ENCODE measurements around the gene NPAS3. TPM values are rescaled to one million over a fixed set of nuclear protein-coding genes. Genes with fewer than 3 reads are reported as not detected.

NPAS3 gene
- total and polyA plus RNA-seq, 4 experiments from 2014 or later, result not detected

DNA sequence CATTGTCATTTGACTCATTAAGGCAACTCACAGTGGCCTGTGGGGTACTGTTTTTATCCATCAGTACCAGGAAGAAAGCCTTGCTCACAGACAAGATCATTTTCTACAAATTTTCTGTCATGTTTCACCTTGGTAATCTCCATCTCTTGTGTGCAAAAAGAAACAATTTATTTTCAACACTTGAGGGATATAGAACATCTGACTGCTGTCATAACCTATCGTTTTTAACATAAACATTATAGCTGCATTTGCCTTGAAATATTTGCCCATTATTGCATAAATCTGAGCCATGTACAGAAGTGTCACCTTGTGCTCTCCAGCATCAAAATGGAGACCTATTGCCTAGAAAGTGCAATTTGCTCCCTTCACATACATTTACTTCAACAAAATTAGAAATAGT is 300.8 kb downstream of the NPAS3 start:
- Mint-ChIP-seq H3K27me3 (no peaks in the 10 kb centered on the region), H3K4me3 (no peak overlapping the region), H3K4me1 (no peaks in the 10 kb centered on the region), H3K27ac (no peak overlapping the region), H3K36me3 (no peaks in the 10 kb centered on the region), H3K9me3 (peaks cover 0 to 4% (median 0%) of the 10 kb centered on the region in 8 donors)
- Histone ChIP-seq H3K4me1 (ENCODE audit: insufficient read depth, low read length) (no peaks in the 10 kb centered on the region), H3K36me3 (ENCODE audit: insufficient read depth, low read length) (no peaks in the 10 kb centered on the region), H3K9me3 (ENCODE audit: control insufficient read depth in 1 of 2, low read length in 2 of 2) (no peaks in the 10 kb centered on the region), H3K27ac (ENCODE audit: low read depth, low read length) (no peak overlapping the region), H3K4me3 (ENCODE audit: low read length in 2 of 2) (no peak overlapping the region), H3K27me3 (ENCODE audit: insufficient read depth, low read length) (no peaks in the 10 kb centered on the region)
- no peak for DNase-seq
- POLR2A ChIA-PET (ENCODE audit: partially characterized antibody), result no interaction called here
- CTCF ChIA-PET (ENCODE audit: partially characterized antibody), result no interaction called here
- intact Hi-C loops (cut with micrococcal nuclease), result no loop called here

DNA sequence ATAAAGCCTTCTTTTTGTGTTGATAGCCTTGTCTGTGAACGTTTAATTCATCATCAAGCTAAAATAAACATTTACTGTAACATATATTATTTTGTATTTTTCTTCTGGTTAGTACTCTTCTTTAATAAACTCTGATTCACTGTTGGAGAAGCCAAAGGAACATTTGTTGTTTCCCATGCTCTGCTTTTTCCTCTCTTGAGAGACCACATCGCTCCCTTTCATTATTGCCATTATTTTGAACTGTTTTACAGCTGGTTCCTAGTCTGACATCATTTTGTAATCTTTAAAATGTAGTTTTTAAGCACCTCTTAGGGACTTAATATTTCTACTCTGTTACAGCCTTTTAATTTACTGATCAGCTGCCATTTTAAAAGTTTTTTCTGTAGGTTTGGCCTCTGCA is 301.8 kb downstream of the NPAS3 start:
- no peak overlapping the region for H3K4me3 ChIP-seq (ENCODE audit: low read length in 2 of 2)
- H3K4me1 ChIP-seq (ENCODE audit: insufficient read depth, low read length), result no peaks in the 10 kb centered on the region
- Mint-ChIP-seq H3K27me3 (no peaks in the 10 kb centered on the region), H3K27ac (peak overlapping the region in 1 of 7 donors; percentile 12), H3K4me3 (no peak overlapping the region), H3K36me3 (no peaks in the 10 kb centered on the region), H3K4me1 (no peaks in the 10 kb centered on the region), H3K9me3 (peaks cover 0 to 2% (median 0%) of the 10 kb centered on the region in 8 donors)
- ChIA-PET CTCF (ENCODE audit: partially characterized antibody) (no interaction called here), POLR2A (ENCODE audit: partially characterized antibody) (no interaction called here)
- intact Hi-C loops (cut with micrococcal nuclease), result no loop called here
- H3K27ac ChIP-seq (ENCODE audit: low read depth, low read length), result no peak overlapping the region
- H3K9me3 ChIP-seq (ENCODE audit: control insufficient read depth in 1 of 2, low read length in 2 of 2), result no peaks in the 10 kb centered on the region
- H3K36me3 ChIP-seq (ENCODE audit: insufficient read depth, low read length), result no peaks in the 10 kb centered on the region
- H3K27me3 ChIP-seq (ENCODE audit: insufficient read depth, low read length), result no peaks in the 10 kb centered on the region
- DNase-seq, result no peak

DNA sequence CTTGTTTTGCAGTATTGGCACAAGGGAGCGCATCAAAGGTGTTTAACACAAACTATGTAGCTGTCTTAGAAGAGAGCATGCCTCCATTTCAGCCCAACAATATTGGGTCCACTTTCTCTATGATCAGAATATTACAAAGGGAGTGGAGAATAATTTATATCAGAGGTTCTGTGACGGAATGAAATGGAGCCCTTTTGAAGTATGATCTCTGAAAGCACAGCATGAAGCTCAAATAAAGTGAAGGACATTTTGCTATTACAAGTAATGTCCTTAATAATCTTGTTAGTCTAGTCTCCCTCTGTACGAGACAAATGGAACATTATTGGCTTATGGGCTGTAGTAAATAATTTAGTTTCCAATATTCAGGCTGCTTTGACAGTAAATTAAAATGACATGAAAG is 302.7 kb downstream of the NPAS3 start:
- peaks cover 0 to 2% (median 0%) of the 10 kb centered on the region in 8 donors for H3K9me3 Mint-ChIP-seq
- Histone ChIP-seq H3K27me3 (ENCODE audit: insufficient read depth, low read length) (no peaks in the 10 kb centered on the region), H3K27ac (ENCODE audit: low read depth, low read length) (no peak overlapping the region), H3K36me3 (ENCODE audit: insufficient read depth, low read length) (no peaks in the 10 kb centered on the region), H3K4me3 (ENCODE audit: low read length in 2 of 2) (no peak overlapping the region), H3K4me1 (ENCODE audit: insufficient read depth, low read length) (no peaks in the 10 kb centered on the region), H3K9me3 (ENCODE audit: control insufficient read depth in 1 of 2, low read length in 2 of 2) (no peaks in the 10 kb centered on the region)
- POLR2A ChIA-PET (ENCODE audit: partially characterized antibody), result no interaction called here
- H3K4me1 Mint-ChIP-seq, result no peaks in the 10 kb centered on the region
- H3K36me3 Mint-ChIP-seq, result no peaks in the 10 kb centered on the region
- H3K27ac Mint-ChIP-seq, result no peak overlapping the region
- CTCF ChIA-PET (ENCODE audit: partially characterized antibody), result interaction anchor here (1.0 kb wide), 1 partner anchor 19 kb away, joined by 4 read pairs; no protein-coding TSS in a partner anchor
- intact Hi-C loops (cut with micrococcal nuclease), result no loop called here
- no peak for DNase-seq
- H3K27me3 Mint-ChIP-seq, result no peaks in the 10 kb centered on the region
- no peak overlapping the region for H3K4me3 Mint-ChIP-seq

DNA sequence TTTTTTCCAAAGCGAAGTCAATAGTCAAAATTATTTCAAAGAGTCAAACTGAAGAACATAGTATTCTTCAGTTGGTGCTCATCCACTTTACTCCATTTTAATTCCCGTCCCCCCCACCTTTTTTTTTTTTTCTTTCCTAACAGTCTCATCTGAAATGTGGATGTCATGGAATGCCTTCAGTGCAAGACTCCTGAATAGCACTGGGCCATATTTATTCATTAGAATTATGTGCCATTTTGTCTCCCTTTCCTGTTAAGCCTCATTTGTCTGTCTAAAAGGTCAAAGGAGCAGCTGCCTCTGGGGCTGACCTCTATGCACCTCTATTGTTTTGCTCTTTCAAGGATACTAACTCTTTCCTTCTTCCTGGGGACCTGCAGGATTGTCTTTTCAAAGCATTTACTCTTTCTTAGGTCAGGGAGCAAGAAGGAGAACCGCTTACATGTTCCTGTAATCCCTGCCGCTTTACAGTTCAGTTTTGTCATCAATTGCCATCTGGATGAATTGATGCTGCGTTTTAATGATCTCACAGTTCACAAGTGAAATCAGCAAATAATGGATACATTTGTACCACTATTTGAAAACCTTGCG is 310.6 kb downstream of the NPAS3 start:
- no peak for DNase-seq
- no peaks in the 10 kb centered on the region for H3K27me3 ChIP-seq (ENCODE audit: insufficient read depth, low read length)
- H3K9me3 ChIP-seq (ENCODE audit: control insufficient read depth in 1 of 2, low read length in 2 of 2), result no peaks in the 10 kb centered on the region
- CTCF ChIA-PET (ENCODE audit: partially characterized antibody), result interaction anchor here (0.7 kb wide), 1 partner anchor 14 kb away, joined by 3 read pairs; no protein-coding TSS in a partner anchor
- H3K27ac Mint-ChIP-seq, result no peak overlapping the region
- no peak overlapping the region for H3K4me3 Mint-ChIP-seq
- no peaks in the 10 kb centered on the region for H3K27me3 Mint-ChIP-seq
- H3K4me1 Mint-ChIP-seq, result no peaks in the 10 kb centered on the region
- POLR2A ChIA-PET (ENCODE audit: partially characterized antibody), result no interaction called here
- peaks cover 0 to 6% (median 0%) of the 10 kb centered on the region in 8 donors for H3K9me3 Mint-ChIP-seq
- H3K4me3 ChIP-seq (ENCODE audit: low read length in 2 of 2), result no peak overlapping the region
- H3K4me1 ChIP-seq (ENCODE audit: insufficient read depth, low read length), result no peaks in the 10 kb centered on the region
- no peak overlapping the region for H3K27ac ChIP-seq (ENCODE audit: low read depth, low read length)
- H3K36me3 ChIP-seq (ENCODE audit: insufficient read depth, low read length), result no peaks in the 10 kb centered on the region
- intact Hi-C loops (cut with micrococcal nuclease), result no loop called here
- H3K36me3 Mint-ChIP-seq, result no peaks in the 10 kb centered on the region

DNA sequence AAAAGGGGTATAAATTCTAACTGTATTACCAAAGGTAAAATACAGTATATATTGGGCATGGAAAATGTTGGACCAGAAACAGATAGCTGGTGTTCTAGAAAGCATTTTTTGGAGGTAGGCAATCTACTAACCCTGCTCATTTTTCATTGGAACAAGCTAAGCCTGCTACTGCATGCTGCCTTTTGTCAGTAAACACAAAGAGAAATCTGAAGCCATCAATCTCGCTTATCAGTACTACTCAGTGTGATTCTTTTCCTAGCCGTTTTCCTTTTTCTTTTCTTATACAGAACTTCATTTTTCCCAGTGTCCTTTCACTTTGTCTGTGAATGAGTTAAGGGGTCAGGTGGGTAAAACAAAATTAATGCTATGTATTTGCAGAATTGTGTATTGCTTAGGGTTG is 312.3 kb downstream of the NPAS3 start:
- Histone ChIP-seq H3K4me3 (ENCODE audit: low read length in 2 of 2) (no peak overlapping the region), H3K27ac (ENCODE audit: low read depth, low read length) (no peak overlapping the region), H3K27me3 (ENCODE audit: insufficient read depth, low read length) (no peaks in the 10 kb centered on the region), H3K9me3 (ENCODE audit: control insufficient read depth in 1 of 2, low read length in 2 of 2) (no peaks in the 10 kb centered on the region), H3K36me3 (ENCODE audit: insufficient read depth, low read length) (no peaks in the 10 kb centered on the region), H3K4me1 (ENCODE audit: insufficient read depth, low read length) (no peaks in the 10 kb centered on the region)
- ChIA-PET CTCF (ENCODE audit: partially characterized antibody) (no interaction called here), POLR2A (ENCODE audit: partially characterized antibody) (no interaction called here)
- H3K27me3 Mint-ChIP-seq, result no peaks in the 10 kb centered on the region
- intact Hi-C loops (cut with micrococcal nuclease), result no loop called here
- peaks cover 0 to 8% (median 0%) of the 10 kb centered on the region in 8 donors for H3K9me3 Mint-ChIP-seq
- DNase-seq, result no peak
- H3K36me3 Mint-ChIP-seq, result no peaks in the 10 kb centered on the region
- no peak overlapping the region for H3K27ac Mint-ChIP-seq
- no peak overlapping the region for H3K4me3 Mint-ChIP-seq
- no peaks in the 10 kb centered on the region for H3K4me1 Mint-ChIP-seq

DNA sequence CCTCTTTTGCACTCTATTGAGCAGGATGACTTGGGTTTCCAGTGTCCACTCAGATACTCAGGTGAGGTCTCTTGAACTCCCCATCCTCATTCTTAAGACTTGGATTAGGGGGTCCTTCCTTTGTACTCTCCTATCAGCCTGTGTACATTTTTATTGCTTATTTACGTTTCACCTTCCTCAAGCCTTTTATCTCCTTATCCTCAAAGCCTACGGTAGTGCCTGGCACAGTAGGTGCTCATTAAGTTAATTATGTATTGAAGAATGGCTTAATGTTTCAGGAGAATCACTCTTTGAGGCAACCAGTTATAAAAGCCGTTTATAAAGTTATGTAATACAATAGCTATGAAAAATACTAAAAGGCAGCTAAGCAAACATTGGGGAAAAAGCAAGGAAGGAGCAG is 315.7 kb downstream of the NPAS3 start:
- no peak for DNase-seq
- Mint-ChIP-seq H3K27ac (no peak overlapping the region), H3K27me3 (no peaks in the 10 kb centered on the region), H3K36me3 (no peaks in the 10 kb centered on the region), H3K4me3 (no peak overlapping the region), H3K9me3 (peaks cover 0 to 17% (median 0%) of the 10 kb centered on the region in 8 donors), H3K4me1 (no peaks in the 10 kb centered on the region)
- no peak overlapping the region for H3K27ac ChIP-seq (ENCODE audit: low read depth, low read length)
- no peak overlapping the region for H3K4me3 ChIP-seq (ENCODE audit: low read length in 2 of 2)
- no peaks in the 10 kb centered on the region for H3K4me1 ChIP-seq (ENCODE audit: insufficient read depth, low read length)
- no peaks in the 10 kb centered on the region for H3K27me3 ChIP-seq (ENCODE audit: insufficient read depth, low read length)
- POLR2A ChIA-PET (ENCODE audit: partially characterized antibody), result no interaction called here
- no peaks in the 10 kb centered on the region for H3K9me3 ChIP-seq (ENCODE audit: control insufficient read depth in 1 of 2, low read length in 2 of 2)
- no peaks in the 10 kb centered on the region for H3K36me3 ChIP-seq (ENCODE audit: insufficient read depth, low read length)
- CTCF ChIA-PET (ENCODE audit: partially characterized antibody), result no interaction called here
- intact Hi-C loops (cut with micrococcal nuclease), result no loop called here

DNA sequence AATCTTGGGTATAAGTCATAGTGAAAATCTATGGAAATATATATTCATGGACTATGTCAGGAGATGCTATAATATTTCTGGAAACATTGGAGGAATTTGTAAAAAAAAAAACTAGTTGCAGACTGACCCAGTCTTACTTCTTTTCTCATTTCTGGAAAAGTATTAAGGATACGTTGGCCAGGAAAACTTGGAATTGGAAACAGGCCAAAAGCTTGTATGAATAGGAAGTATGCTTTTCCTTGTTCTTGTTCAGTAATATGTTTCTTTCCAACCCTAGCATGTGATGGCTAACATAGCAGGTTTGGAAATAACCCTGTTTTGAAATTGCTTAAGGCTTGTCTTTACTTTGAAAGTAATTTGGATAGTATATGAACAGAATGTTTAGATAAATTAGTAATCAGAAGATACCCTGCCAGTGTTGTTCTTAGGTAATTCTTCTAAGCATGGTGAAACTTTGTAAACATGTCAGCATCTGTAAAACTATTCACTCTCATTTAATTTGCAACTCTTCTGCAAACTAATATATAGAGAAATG is 316.2 kb downstream of the NPAS3 start:
- intact Hi-C loops (cut with micrococcal nuclease), result no loop called here

More for the DNA sequence above, 316.2 kb downstream of the NPAS3 start:
- Histone ChIP-seq H3K27me3 (ENCODE audit: insufficient read depth, low read length) (no peaks in the 10 kb centered on the region), H3K36me3 (ENCODE audit: insufficient read depth, low read length) (no peaks in the 10 kb centered on the region), H3K4me1 (ENCODE audit: insufficient read depth, low read length) (no peaks in the 10 kb centered on the region), H3K4me3 (ENCODE audit: low read length in 2 of 2) (no peak overlapping the region), H3K27ac (ENCODE audit: low read depth, low read length) (no peak overlapping the region), H3K9me3 (ENCODE audit: control insufficient read depth in 1 of 2, low read length in 2 of 2) (no peaks in the 10 kb centered on the region)
- CTCF ChIA-PET (ENCODE audit: partially characterized antibody), result no interaction called here
- Mint-ChIP-seq H3K36me3 (no peaks in the 10 kb centered on the region), H3K4me3 (no peak overlapping the region), H3K9me3 (peaks cover 0 to 17% (median 0%) of the 10 kb centered on the region in 8 donors), H3K27me3 (no peaks in the 10 kb centered on the region), H3K27ac (no peak overlapping the region), H3K4me1 (no peaks in the 10 kb centered on the region)
- no peak for DNase-seq
- POLR2A ChIA-PET (ENCODE audit: partially characterized antibody), result no interaction called here

Data from CD4-positive, alpha-beta memory T cell (primary cell).